K562 (cell line): ENCODE data around the gene PKD1. TPM values are rescaled to one million over a fixed set of nuclear protein-coding genes. Genes with fewer than 3 reads are reported as not detected.

Experiments used
- ADNP ChIP-seq: fragments of 200-800 bp; sonication (Bioruptor generic); IDR thresholded peaks from 2 replicates; pipeline ENCODE4 v1.6.1; 2016; ENCODE audit warnings: missing genetic modification characterization, missing compliant biosample characterization
- ATF1 ChIP-seq, 2 experiments: fragments of 450-650 bp in 1 of 2; IDR thresholded peaks; 2 replicates each; pipeline ENCODE4 v1.6.1; 2016; ENCODE audit warnings: missing compliant biosample characterization in 1 of 2, missing genetic modification characterization in 1 of 2
- CBX3 ChIP-seq, 2 experiments: IDR thresholded peaks; 1 replicate in 1 of 2; 2 replicates in 1 of 2; pipeline ENCODE4 v1.6.1; 2012; ENCODE audit warnings: inconsistent platforms in 2 of 2, low read length in 2 of 2, borderline replicate concordance in 1 of 2, control low read depth in 1 of 2
- KHSRP ChIP-seq: fragments of 450-650 bp; IDR thresholded peaks from 2 replicates; pipeline ENCODE4 v1.6.1; 2017
- MTA1 ChIP-seq: fragments of 450-650 bp; IDR thresholded peaks from 2 replicates; pipeline ENCODE4 v1.6.1; 2017; ENCODE audit warnings: borderline replicate concordance
- POLR2A ChIP-seq: fragments of 450-650 bp; conservative IDR thresholded peaks from 2 replicates; pipeline ENCODE4 v1.6.1; 2016
- PRPF4 ChIP-seq: fragments of 200-400 bp; formaldehyde crosslinking; IDR thresholded peaks from one replicate; pipeline ENCODE4 v1.6.1; 2017; ENCODE audit warnings: low read length, low read depth, mild to moderate bottlenecking; ENCODE audit not compliant: insufficient read depth, poor library complexity, severe bottlenecking
- PURB ChIP-seq: sonication (generic); formaldehyde crosslinking; IDR thresholded peaks from 2 replicates; pipeline ENCODE4 v1.9.0; 2021; ENCODE audit warnings: low read depth, mild to moderate bottlenecking, missing genetic modification reagents
- RB1 ChIP-seq: fragments of 450-650 bp; IDR thresholded peaks from 2 replicates; pipeline ENCODE4 v1.6.1; 2017; ENCODE audit warnings: low read depth, mild to moderate bottlenecking
- RBM15 ChIP-seq: fragments of 200-400 bp; formaldehyde crosslinking; IDR thresholded peaks from 2 replicates; pipeline ENCODE4 v1.6.1; 2018; ENCODE audit warnings: mild to moderate bottlenecking, low read length, moderate library complexity; ENCODE audit not compliant: insufficient read depth
- RBM34 ChIP-seq: fragments of 200-400 bp; formaldehyde crosslinking; IDR thresholded peaks from 2 replicates; pipeline ENCODE4 v1.6.1; 2018; ENCODE audit warnings: low read length, borderline replicate concordance; ENCODE audit not compliant: insufficient read depth
- SIN3B ChIP-seq: fragments of 450-650 bp; IDR thresholded peaks from 2 replicates; pipeline ENCODE4 v1.6.1; 2017; ENCODE audit warnings: low read depth, mild to moderate bottlenecking, moderate library complexity
- ZBTB8A ChIP-seq: fragments of 450-650 bp; IDR thresholded peaks from 2 replicates; pipeline ENCODE4 v1.6.1; 2018; ENCODE audit warnings: mild to moderate bottlenecking, moderate library complexity; ENCODE audit not compliant: partially characterized antibody
- ZNF79 ChIP-seq: fragments of 250-450 bp; sonication (Bioruptor Pico); IDR thresholded peaks from 2 replicates; pipeline ENCODE4 v1.4.0; 2020; ENCODE audit warnings: low read depth, mild to moderate bottlenecking, moderate library complexity
- polyA plus RNA-seq, 8 experiments: library from polyadenylated mRNA; depleted of rRNA in 4 of 8; stranded (reverse) in 5 of 8; unstranded in 3 of 8; fragments of >200 nt; fragmentation: Nextera tagmentation in 2 of 8; fragmentation: Illumina TruSeq in 1 of 8; extraction: Ambion mirVana in 2 of 8; extraction: Trizol in 1 of 8; gene quantifications; 2 replicates each; pipeline versions ENCODE4 v1.2.1 to v1.2.3, GENCODE V29; 2011 to 2014; ENCODE audit warnings: inconsistent platforms in 1 of 8, missing spikeins in 1 of 8
- total RNA-seq, 7 experiments: library from RNA; depleted of rRNA in 6 of 7; stranded (reverse); fragments of >200 nt in 6 of 7; fragmentation: Illumina TruSeq in 2 of 7; extraction: Trizol in 2 of 7; gene quantifications; 2 replicates each; pipeline versions ENCODE4 v1.2.1 to v1.2.3, GENCODE V29; 2011 to 2021; ENCODE audit warnings: low replicate concordance in 1 of 7
- TF ChIP-seq, protein P1 (sequence below): fragments of 450-650 bp; IDR thresholded peaks from 2 replicates; pipeline ENCODE4 v1.6.1; 2016; ENCODE audit warnings: missing biosample characterization, missing genetic modification characterization
- TF ChIP-seq, protein P2 (sequence below): sonication (generic); formaldehyde crosslinking; IDR thresholded peaks from 2 replicates; pipeline ENCODE4 v1.8.0; 2022; ENCODE audit warnings: mild to moderate bottlenecking, missing genetic modification reagents
- TF ChIP-seq, protein P3 (sequence below): fragments of 450-650 bp; IDR thresholded peaks from one replicate; pipeline ENCODE4 v1.6.1; 2018; ENCODE audit warnings: mild to moderate bottlenecking, moderate library complexity; ENCODE audit not compliant: partially characterized antibody
- TF ChIP-seq, protein P4 (sequence below): fragments of 250-450 bp; sonication (Bioruptor Pico); IDR thresholded peaks from 2 replicates; pipeline ENCODE4 v1.6.1; 2021; ENCODE audit warnings: mild to moderate bottlenecking
- TF ChIP-seq, protein P5 (sequence below): fragments of 450-650 bp; IDR thresholded peaks from 2 replicates; pipeline ENCODE4 v1.6.1; 2014; ENCODE audit warnings: low read depth, mild to moderate bottlenecking, moderate library complexity, borderline replicate concordance

PKD1 gene
- total and polyA plus RNA-seq, 9 of the 15 experiments (the other 6 are each of a cell fraction or from before 2014, with no cell fraction given), result 0.23 to 93.5 (median 12.6) TPM

DNA sequence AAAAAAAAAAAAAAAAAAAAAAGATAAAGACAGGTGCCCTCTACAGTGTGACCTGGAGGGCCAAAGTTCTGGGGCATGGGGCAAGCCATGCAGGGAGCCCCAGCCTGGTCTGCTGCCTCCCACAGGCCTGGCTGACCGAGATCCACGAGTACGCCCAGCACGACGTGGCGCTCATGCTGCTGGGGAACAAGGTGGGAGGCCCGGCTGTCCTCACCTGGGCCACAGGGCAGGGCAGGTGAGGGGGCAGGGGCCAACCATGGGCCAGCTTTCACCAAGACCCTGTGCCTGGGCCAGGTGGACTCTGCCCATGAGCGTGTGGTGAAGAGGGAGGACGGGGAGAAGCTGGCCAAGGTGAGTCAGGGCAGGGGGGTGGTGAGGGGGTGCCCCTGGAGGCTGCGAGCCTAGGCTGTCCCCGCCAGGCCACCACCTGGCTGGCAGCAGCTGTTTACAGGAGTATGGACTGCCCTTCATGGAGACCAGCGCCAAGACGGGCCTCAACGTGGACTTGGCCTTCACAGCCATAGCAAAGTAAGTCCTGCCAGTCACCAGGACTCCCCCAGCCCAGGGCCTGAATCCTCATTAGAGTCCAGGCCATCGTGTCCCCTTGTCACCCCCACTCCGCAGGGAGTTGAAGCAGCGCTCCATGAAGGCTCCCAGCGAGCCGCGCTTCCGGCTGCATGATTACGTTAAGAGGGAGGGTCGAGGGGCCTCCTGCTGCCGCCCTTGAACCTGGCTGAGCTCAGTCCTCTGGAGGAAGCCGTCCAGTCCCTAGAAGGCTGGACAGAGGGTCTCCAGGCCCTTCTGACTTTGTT is 17.2 kb upstream of the PKD1 start (continued):
- TF ChIP-seq, protein P1, sequence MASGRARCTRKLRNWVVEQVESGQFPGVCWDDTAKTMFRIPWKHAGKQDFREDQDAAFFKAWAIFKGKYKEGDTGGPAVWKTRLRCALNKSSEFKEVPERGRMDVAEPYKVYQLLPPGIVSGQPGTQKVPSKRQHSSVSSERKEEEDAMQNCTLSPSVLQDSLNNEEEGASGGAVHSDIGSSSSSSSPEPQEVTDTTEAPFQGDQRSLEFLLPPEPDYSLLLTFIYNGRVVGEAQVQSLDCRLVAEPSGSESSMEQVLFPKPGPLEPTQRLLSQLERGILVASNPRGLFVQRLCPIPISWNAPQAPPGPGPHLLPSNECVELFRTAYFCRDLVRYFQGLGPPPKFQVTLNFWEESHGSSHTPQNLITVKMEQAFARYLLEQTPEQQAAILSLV (tag), result no peak
- TF ChIP-seq, protein P2, sequence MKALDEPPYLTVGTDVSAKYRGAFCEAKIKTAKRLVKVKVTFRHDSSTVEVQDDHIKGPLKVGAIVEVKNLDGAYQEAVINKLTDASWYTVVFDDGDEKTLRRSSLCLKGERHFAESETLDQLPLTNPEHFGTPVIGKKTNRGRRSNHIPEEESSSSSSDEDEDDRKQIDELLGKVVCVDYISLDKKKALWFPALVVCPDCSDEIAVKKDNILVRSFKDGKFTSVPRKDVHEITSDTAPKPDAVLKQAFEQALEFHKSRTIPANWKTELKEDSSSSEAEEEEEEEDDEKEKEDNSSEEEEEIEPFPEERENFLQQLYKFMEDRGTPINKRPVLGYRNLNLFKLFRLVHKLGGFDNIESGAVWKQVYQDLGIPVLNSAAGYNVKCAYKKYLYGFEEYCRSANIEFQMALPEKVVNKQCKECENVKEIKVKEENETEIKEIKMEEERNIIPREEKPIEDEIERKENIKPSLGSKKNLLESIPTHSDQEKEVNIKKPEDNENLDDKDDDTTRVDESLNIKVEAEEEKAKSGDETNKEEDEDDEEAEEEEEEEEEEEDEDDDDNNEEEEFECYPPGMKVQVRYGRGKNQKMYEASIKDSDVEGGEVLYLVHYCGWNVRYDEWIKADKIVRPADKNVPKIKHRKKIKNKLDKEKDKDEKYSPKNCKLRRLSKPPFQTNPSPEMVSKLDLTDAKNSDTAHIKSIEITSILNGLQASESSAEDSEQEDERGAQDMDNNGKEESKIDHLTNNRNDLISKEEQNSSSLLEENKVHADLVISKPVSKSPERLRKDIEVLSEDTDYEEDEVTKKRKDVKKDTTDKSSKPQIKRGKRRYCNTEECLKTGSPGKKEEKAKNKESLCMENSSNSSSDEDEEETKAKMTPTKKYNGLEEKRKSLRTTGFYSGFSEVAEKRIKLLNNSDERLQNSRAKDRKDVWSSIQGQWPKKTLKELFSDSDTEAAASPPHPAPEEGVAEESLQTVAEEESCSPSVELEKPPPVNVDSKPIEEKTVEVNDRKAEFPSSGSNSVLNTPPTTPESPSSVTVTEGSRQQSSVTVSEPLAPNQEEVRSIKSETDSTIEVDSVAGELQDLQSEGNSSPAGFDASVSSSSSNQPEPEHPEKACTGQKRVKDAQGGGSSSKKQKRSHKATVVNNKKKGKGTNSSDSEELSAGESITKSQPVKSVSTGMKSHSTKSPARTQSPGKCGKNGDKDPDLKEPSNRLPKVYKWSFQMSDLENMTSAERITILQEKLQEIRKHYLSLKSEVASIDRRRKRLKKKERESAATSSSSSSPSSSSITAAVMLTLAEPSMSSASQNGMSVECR (CRISPR knock-in tag), result peak; percentile 4; the same call in 1 of the 2 replicates
- TF ChIP-seq KHSRP (no peak), CBX3 (IDR thresholded peaks at IDR 0.05; ENCODE audit: borderline replicate concordance in 1 of 2, low read length in 2 of 2) (no peak), ADNP (tag) (no peak), RB1 (peak; percentile 62; the same call in 1 of the 2 replicates), ZBTB8A (no peak), RBM15 (no peak), SIN3B (no peak; the same call in 1 of the 2 replicates), PRPF4 (peak; percentile 83), POLR2A (peak; percentile 79), ATF1 (CRISPR knock-in tag; IDR thresholded peaks at IDR 0.05) (no peak), ATF1 (tag; IDR thresholded peaks at IDR 0.05) (no peak), RBM34 (no peak), ZNF79 (CRISPR knock-in tag) (no peak), PURB (CRISPR knock-in tag) (no peak), MTA1 (no peak)
- TF ChIP-seq, protein P3, sequence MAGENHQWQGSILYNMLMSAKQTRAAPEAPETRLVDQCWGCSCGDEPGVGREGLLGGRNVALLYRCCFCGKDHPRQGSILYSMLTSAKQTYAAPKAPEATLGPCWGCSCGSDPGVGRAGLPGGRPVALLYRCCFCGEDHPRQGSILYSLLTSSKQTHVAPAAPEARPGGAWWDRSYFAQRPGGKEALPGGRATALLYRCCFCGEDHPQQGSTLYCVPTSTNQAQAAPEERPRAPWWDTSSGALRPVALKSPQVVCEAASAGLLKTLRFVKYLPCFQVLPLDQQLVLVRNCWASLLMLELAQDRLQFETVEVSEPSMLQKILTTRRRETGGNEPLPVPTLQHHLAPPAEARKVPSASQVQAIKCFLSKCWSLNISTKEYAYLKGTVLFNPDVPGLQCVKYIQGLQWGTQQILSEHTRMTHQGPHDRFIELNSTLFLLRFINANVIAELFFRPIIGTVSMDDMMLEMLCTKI, result no peak
- TF ChIP-seq, protein P4, sequence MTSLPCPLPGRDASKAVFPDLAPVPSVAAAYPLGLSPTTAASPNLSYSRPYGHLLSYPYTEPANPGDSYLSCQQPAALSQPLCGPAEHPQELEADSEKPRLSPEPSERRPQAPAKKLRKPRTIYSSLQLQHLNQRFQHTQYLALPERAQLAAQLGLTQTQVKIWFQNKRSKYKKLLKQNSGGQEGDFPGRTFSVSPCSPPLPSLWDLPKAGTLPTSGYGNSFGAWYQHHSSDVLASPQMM, result no peak
- TF ChIP-seq, protein P5, sequence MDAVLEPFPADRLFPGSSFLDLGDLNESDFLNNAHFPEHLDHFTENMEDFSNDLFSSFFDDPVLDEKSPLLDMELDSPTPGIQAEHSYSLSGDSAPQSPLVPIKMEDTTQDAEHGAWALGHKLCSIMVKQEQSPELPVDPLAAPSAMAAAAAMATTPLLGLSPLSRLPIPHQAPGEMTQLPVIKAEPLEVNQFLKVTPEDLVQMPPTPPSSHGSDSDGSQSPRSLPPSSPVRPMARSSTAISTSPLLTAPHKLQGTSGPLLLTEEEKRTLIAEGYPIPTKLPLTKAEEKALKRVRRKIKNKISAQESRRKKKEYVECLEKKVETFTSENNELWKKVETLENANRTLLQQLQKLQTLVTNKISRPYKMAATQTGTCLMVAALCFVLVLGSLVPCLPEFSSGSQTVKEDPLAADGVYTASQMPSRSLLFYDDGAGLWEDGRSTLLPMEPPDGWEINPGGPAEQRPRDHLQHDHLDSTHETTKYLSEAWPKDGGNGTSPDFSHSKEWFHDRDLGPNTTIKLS, result peak; percentile 78
